Muscle layer of colon (tissue), 2 donors: ENCODE results near the gene SRGAP3.

Experiments
- H3K27ac ChIP-seq: one replicate; pipeline ENCODE4 v1.7.0; 2013; ENCODE audit warnings: low read depth, mild to moderate bottlenecking, low read length, moderate library complexity
- H3K27me3 ChIP-seq, 2 donors: one replicate each; pipeline ENCODE4 v1.7.0; 2013; ENCODE audit warnings: low read length in 2 of 2, mild to moderate bottlenecking in 2 of 2; ENCODE audit not compliant: insufficient read depth in 2 of 2, control insufficient read depth in 1 of 2
- H3K36me3 ChIP-seq: one replicate; pipeline ENCODE4 v1.7.0; 2013; ENCODE audit warnings: mild to moderate bottlenecking, low read length; ENCODE audit not compliant: insufficient read depth
- H3K4me1 ChIP-seq: one replicate; pipeline ENCODE4 v1.7.0; 2013; ENCODE audit warnings: mild to moderate bottlenecking, low read length; ENCODE audit not compliant: insufficient read depth
- H3K4me3 ChIP-seq, 2 donors: one replicate each; pipeline ENCODE4 v1.7.0; 2013; ENCODE audit warnings: low read length in 2 of 2, low read depth in 1 of 2, mild to moderate bottlenecking in 1 of 2, moderate library complexity in 1 of 2
- H3K9ac ChIP-seq: one replicate; pipeline ENCODE4 v1.7.0; 2013; ENCODE audit warnings: low read length
- H3K9me3 ChIP-seq: one replicate; pipeline ENCODE4 v1.7.0; 2013; ENCODE audit warnings: mild to moderate bottlenecking, low read length
- donor health status: abdominal sarcoma.
- donor health status: Adenocarcinoma of cecum.

Gene SRGAP3

GRCh38 chr3:9183811-9184460, 65.5 kb downstream of the SRGAP3 start:
- no peak overlapping the region for H3K4me3 ChIP-seq
- no peak overlapping the region for H3K9ac ChIP-seq
- no peak overlapping the region for H3K27ac ChIP-seq

GRCh38 chr3:9183011-9183410, 66.4 kb downstream of the SRGAP3 start:
- Histone ChIP-seq H3K4me3 (no peak overlapping the region), H3K4me1 (no peaks in the 10 kb centered on the region), H3K27me3 (no peaks in the 10 kb centered on the region), H3K36me3 (no peaks in the 10 kb centered on the region), H3K27ac (no peak overlapping the region), H3K9me3 (no peaks in the 10 kb centered on the region), H3K9ac (no peak overlapping the region)

More at GRCh38 chr3:9183811-9184460, 65.5 kb downstream of the SRGAP3 start:
- Histone ChIP-seq H3K9me3 (no peaks in the 10 kb centered on the region), H3K27me3 (no peaks in the 10 kb centered on the region), H3K36me3 (no peaks in the 10 kb centered on the region), H3K4me1 (no peaks in the 10 kb centered on the region)

DNA sequence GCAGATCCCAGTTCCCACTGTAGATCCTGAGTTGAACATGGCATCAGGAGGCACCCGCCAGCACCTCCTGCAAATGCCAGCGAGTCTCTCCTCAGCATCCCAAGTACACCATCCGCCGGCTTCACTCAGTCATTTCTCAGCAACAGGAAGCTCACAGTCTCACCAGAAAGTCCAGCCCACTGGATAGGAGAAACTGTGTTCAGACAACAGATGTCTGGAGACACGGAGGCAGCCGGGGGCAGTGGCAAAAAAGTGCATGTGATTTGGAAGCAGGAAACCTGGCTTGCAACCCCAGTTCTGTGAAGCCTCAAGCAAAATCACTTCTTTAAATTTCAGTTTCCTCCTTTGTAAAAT, 68.7 kb downstream of the SRGAP3 start:
- H3K27me3 ChIP-seq: no peaks in the 10 kb centered on the region
- no peaks in the 10 kb centered on the region for H3K36me3 ChIP-seq
- H3K27ac ChIP-seq: no peak overlapping the region
- H3K9ac ChIP-seq: no peak overlapping the region
- H3K9me3 ChIP-seq: no peaks in the 10 kb centered on the region
- no peak overlapping the region for H3K4me3 ChIP-seq
- no peaks in the 10 kb centered on the region for H3K4me1 ChIP-seq

GRCh38 chr3:9179826-9180763, 69.4 kb downstream of the SRGAP3 start:
- Histone ChIP-seq H3K4me3 (no peak overlapping the region), H3K36me3 (no peaks in the 10 kb centered on the region), H3K27ac (no peak overlapping the region), H3K27me3 (no peaks in the 10 kb centered on the region), H3K9ac (no peak overlapping the region), H3K4me1 (no peaks in the 10 kb centered on the region), H3K9me3 (no peaks in the 10 kb centered on the region)

- Histone ChIP-seq H3K9ac (no peak overlapping the region), H3K36me3 (no peaks in the 10 kb centered on the region), H3K4me3 (no peak overlapping the region), H3K4me1 (no peaks in the 10 kb centered on the region), H3K27me3 (no peaks in the 10 kb centered on the region), H3K9me3 (no peaks in the 10 kb centered on the region), H3K27ac (no peak overlapping the region)
Observed at GRCh38 chr3:9178697-9179096, 70.7 kb downstream of the SRGAP3 start.

- no peaks in the 10 kb centered on the region for H3K9me3 ChIP-seq
- no peak overlapping the region for H3K9ac ChIP-seq
- H3K27ac ChIP-seq: no peak overlapping the region
- peaks cover 7% of the 10 kb centered on the region for H3K4me1 ChIP-seq
- H3K27me3 ChIP-seq: no peaks in the 10 kb centered on the region
- H3K4me3 ChIP-seq: no peak overlapping the region
- H3K36me3 ChIP-seq: no peaks in the 10 kb centered on the region
Observed at GRCh38 chr3:9175421-9175820, 74.0 kb downstream of the SRGAP3 start.

- Histone ChIP-seq H3K27ac (no peak overlapping the region), H3K36me3 (no peaks in the 10 kb centered on the region), H3K4me3 (no peak overlapping the region), H3K4me1 (peaks cover 7% of the 10 kb centered on the region), H3K9me3 (no peaks in the 10 kb centered on the region), H3K9ac (no peak overlapping the region), H3K27me3 (no peaks in the 10 kb centered on the region)
Observed at GRCh38 chr3:9173445-9173844, 76.0 kb downstream of the SRGAP3 start.

GRCh38 chr3:9172851-9173321, 76.6 kb downstream of the SRGAP3 start:
- H3K4me3 ChIP-seq: no peak overlapping the region
- H3K4me1 ChIP-seq: peaks cover 7% of the 10 kb centered on the region
- H3K9me3 ChIP-seq: no peaks in the 10 kb centered on the region
- H3K27ac ChIP-seq: no peak overlapping the region
- H3K27me3 ChIP-seq: no peaks in the 10 kb centered on the region
- H3K9ac ChIP-seq: no peak overlapping the region
- no peaks in the 10 kb centered on the region for H3K36me3 ChIP-seq

- H3K36me3 ChIP-seq: no peaks in the 10 kb centered on the region
- no peak overlapping the region for H3K27ac ChIP-seq
- H3K27me3 ChIP-seq: no peaks in the 10 kb centered on the region
- H3K9me3 ChIP-seq: no peaks in the 10 kb centered on the region
- no peak overlapping the region for H3K4me3 ChIP-seq
- no peak overlapping the region for H3K9ac ChIP-seq
- H3K4me1 ChIP-seq: peaks cover 7% of the 10 kb centered on the region
Observed at GRCh38 chr3:9170851-9171160, 78.6 kb downstream of the SRGAP3 start.

GRCh38 chr3:9169956-9170850, 79.2 kb downstream of the SRGAP3 start:
- Histone ChIP-seq H3K9me3 (no peaks in the 10 kb centered on the region), H3K36me3 (no peaks in the 10 kb centered on the region), H3K9ac (no peak overlapping the region), H3K27me3 (no peaks in the 10 kb centered on the region), H3K27ac (no peak overlapping the region), H3K4me1 (peaks cover 7% of the 10 kb centered on the region), H3K4me3 (no peak overlapping the region)

DNA sequence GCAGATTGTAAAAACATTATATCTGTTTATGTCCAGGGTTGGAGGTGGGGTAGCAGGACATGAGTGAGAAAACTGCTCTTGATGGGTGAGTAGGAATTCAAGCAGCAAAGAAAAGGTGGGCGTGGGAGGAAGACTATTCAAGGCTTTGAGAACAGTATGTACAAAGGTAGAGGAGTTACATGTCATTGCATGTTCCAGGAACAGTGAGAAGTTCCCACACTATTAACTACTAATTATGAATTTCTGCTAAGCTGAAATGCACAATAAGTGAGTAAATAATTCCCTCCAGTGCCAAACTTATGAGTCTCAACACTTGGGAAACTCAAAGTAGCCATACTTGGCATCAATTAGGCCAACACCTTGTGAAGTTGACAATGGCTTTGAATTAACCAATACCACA, 80.1 kb downstream of the SRGAP3 start:
- H3K36me3 ChIP-seq: no peaks in the 10 kb centered on the region
- no peaks in the 10 kb centered on the region for H3K9me3 ChIP-seq
- no peak overlapping the region for H3K9ac ChIP-seq
- no peak overlapping the region for H3K4me3 ChIP-seq
- H3K4me1 ChIP-seq: peaks cover 7% of the 10 kb centered on the region
- no peak overlapping the region for H3K27ac ChIP-seq
- H3K27me3 ChIP-seq: no peaks in the 10 kb centered on the region
